ENCODE results near the gene PCDHB8. TPM values are rescaled to one million over a fixed set of nuclear protein-coding genes. Genes with fewer than 3 reads are reported as not detected.

PCDHB8 gene
- 0.29 to 0.41 TPM (median 0.32 TPM) in 5 replicates for total RNA-seq (2022; extraction: Qiagen RNA extraction)

GRCh38 chr5:141177577-141178191 is at the start of gene PCDHB8:
Gene PCDHB8 (plus strand): TSS chr5:141177790. CDS start chr5:141178035, 245 bp downstream.

DNA sequence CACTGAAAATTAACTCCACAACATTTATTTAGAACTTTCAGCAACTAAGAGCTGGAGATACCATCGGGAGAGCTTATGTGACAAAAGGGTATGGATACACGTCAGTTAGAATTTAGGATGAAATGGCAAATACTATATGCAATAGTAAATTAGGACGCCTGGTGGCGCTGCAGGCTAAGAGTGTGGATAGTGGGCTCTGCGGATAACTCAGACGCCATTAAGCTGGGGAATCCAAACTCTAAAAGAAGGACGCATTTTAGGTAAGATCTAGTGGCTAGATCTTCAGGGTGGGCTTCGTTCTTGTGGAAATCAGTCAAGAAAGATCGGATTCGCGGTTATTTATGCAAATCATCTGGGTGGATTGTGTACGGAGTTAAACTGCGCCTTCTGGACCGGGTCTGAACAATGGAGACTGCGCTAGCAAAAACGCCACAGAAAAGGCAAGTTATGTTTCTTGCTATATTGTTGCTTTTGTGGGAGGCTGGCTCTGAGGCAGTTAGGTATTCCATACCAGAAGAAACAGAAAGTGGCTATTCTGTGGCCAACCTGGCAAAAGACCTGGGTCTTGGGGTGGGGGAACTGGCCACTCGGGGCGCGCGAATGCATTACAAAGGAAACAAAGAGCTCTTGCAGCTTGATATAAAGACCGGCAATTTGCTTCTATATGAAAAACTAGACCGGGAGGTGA is 42.4 kb upstream of the PCDHB8 start, which contains the start of gene PCDHB5:
TSS of gene PCDHB5 (plus strand) at position 177 of the 688 bp plus-strand sequence. CDS start at position 406, 229 bp downstream.

GRCh38 chr5:141149812-141150211 is 27.8 kb upstream of the PCDHB8 start, which contains the start of gene PCDHB6:
Gene PCDHB6 (plus strand): TSS chr5:141150057. CDS start chr5:141150258, 201 bp downstream.

GRCh38 chr5:141172381-141173204 is 5.0 kb upstream of the PCDHB8 start, which contains the start of gene PCDHB7:
Gene PCDHB7 (plus strand): TSS chr5:141172644. CDS start chr5:141172836, 192 bp downstream.

GRCh38 chr5:141182248-141182647 is 4.7 kb downstream of the PCDHB8 start, which contains the start of gene PCDHB16:
Gene PCDHB16 (plus strand): TSS chr5:141182387. CDS start chr5:141182560, 173 bp downstream.

GRCh38 chr5:141186897-141187512 is 9.4 kb downstream of the PCDHB8 start, which contains the start of gene PCDHB9:
Gene PCDHB9 (plus strand): TSS chr5:141187161. CDS start chr5:141187319, 158 bp downstream.

GRCh38 chr5:141192110-141192725 is 14.6 kb downstream of the PCDHB8 start, which contains the start of gene PCDHB10:
Gene PCDHB10 (plus strand): TSS chr5:141192353. CDS start chr5:141192553, 200 bp downstream.

GRCh38 chr5:141199359-141200235 is 22.0 kb downstream of the PCDHB8 start, which contains the start of gene PCDHB11:
Gene PCDHB11 (plus strand): TSS chr5:141199627. CDS start chr5:141199775, 148 bp downstream.

DNA sequence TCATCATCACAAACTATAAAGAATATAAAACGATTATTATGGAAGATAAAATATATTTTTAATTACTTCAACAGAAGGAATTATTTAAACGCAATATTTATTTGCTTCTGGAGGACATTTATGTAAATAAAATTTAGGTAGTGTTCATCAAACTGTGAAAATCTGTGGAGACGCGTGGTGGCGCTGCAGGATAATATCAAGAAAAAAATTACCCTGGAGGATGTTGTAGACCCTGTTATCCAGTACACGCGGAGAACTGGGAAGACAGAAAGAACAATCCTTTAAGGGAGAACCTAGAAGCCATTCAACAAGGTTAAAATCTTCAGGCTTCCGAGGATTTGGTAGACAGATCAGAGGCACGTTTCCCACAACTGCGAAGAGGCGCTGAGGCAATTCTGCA is 30.9 kb downstream of the PCDHB8 start, which contains the start of gene PCDHB12:
TSS of gene PCDHB12 (plus strand) at position 242 of the 400 bp plus-strand sequence. CDS start 189 bp downstream, outside the sequence.

GRCh38 chr5:141213656-141214339 is 36.2 kb downstream of the PCDHB8 start, which contains the start of gene PCDHB13:
Gene PCDHB13 (plus strand): TSS chr5:141213919. CDS start chr5:141214124, 205 bp downstream.

DNA sequence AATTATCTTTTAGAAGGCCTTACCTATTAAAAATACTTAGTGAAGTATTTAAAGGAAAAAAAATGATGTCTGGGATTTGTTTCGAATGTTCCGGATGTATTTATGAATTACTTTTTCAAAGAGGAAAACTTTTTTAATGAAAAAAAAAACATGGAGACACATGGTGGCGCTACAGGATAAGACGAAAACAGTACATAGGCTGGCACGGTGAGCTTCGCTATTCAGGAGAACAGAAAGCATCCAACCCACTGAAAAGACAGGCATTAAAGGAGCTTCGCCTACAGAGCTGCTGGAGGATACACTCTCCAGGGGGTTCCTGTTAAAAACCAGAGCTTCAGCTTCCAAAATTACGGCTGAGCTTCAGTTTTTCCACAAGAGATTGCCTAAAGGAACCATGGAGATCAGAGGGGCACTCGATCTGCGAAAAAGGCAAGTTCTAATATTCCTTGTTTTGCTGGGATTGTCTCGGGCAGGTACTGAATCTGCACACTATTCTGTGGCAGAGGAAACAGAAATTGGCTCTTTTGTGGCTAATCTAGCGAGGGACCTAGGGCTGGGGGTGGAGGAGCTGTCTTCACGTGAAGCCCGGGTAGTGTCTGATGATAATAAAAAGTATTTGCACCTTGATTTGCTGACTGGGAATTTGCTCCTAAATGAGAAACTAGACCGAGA is 45.7 kb downstream of the PCDHB8 start, which contains the start of gene PCDHB14:
TSS of gene PCDHB14 (plus strand) at position 232 of the 672 bp plus-strand sequence. CDS start at position 395, 163 bp downstream.

Other genes starting within 250 kb of the PCDHB8 start
- 2.9 to 3.6 TPM (median 3.2 TPM) in 5 replicates for gene PCDHAC2, start 211.3 kb upstream of the PCDHB8 start, total RNA-seq (2022; extraction: Qiagen RNA extraction)
- gene PCDHB1, start 126.4 kb upstream of the PCDHB8 start, total RNA-seq (2022; extraction: Qiagen RNA extraction) = not detected in 5 replicates
- 3.1 to 6.7 TPM (median 3.8 TPM) in 5 replicates for gene PCDHB2, start 83.2 kb upstream of the PCDHB8 start, total RNA-seq (2022; extraction: Qiagen RNA extraction)
- 0.06 to 1.8 TPM (median 0.06 TPM) in 3 of 5 replicates, not detected in the others for gene PCDHB3, start 77.3 kb upstream of the PCDHB8 start, total RNA-seq (2022; extraction: Qiagen RNA extraction)
- gene PCDHB4, start 56.0 kb upstream of the PCDHB8 start, total RNA-seq (2022; extraction: Qiagen RNA extraction) = 0.06 to 0.12 TPM (median 0.07 TPM) in 4 of 5 replicates, not detected in the other
- gene PCDHB5, start 42.6 kb upstream of the PCDHB8 start, total RNA-seq (2022; extraction: Qiagen RNA extraction) = 1.2 to 1.8 TPM (median 1.6 TPM) in 5 replicates
- gene PCDHB6, start 27.7 kb upstream of the PCDHB8 start, total RNA-seq (2022; extraction: Qiagen RNA extraction) = 0.91 to 1.2 TPM (median 1.1 TPM) in 5 replicates
- gene PCDHB7, start 5.1 kb upstream of the PCDHB8 start, total RNA-seq (2022; extraction: Qiagen RNA extraction) = 0.03 TPM in 1 of 5 replicates, not detected in the others
- gene PCDHB16, start 4.6 kb downstream of the PCDHB8 start, total RNA-seq (2022; extraction: Qiagen RNA extraction) = 0.06 to 0.10 TPM (median 0.06 TPM) in 5 replicates
- gene PCDHB9, start 9.4 kb downstream of the PCDHB8 start, total RNA-seq (2022; extraction: Qiagen RNA extraction) = 0.02 to 0.09 TPM (median 0.06 TPM) in 4 of 5 replicates, not detected in the other
- 0.02 to 0.03 TPM in 2 of 5 replicates, not detected in the others for gene PCDHB10, start 14.6 kb downstream of the PCDHB8 start, total RNA-seq (2022; extraction: Qiagen RNA extraction)
- gene PCDHB11, start 21.8 kb downstream of the PCDHB8 start, total RNA-seq (2022; extraction: Qiagen RNA extraction) = 0.05 to 0.11 TPM (median 0.07 TPM) in 5 replicates
- gene PCDHB12, start 30.9 kb downstream of the PCDHB8 start, total RNA-seq (2022; extraction: Qiagen RNA extraction) = 0.03 to 0.04 TPM in 2 of 5 replicates, not detected in the others
- gene PCDHB13, start 36.1 kb downstream of the PCDHB8 start, total RNA-seq (2022; extraction: Qiagen RNA extraction) = 0.03 to 0.10 TPM (median 0.05 TPM) in 5 replicates
- 0.05 to 0.16 TPM (median 0.07 TPM) in 5 replicates for gene PCDHB14, start 45.6 kb downstream of the PCDHB8 start, total RNA-seq (2022; extraction: Qiagen RNA extraction)
- 0.02 to 0.07 TPM (median 0.06 TPM) in 3 of 5 replicates, not detected in the others for gene PCDHB15, start 67.6 kb downstream of the PCDHB8 start, total RNA-seq (2022; extraction: Qiagen RNA extraction)
- gene SLC25A2, start 126.3 kb downstream of the PCDHB8 start, total RNA-seq (2022; extraction: Qiagen RNA extraction) = 0.05 TPM in 1 of 5 replicates, not detected in the others
- 61.5 to 85.8 TPM (median 70.6 TPM) in 5 replicates for gene TAF7, start 143.0 kb downstream of the PCDHB8 start, total RNA-seq (2022; extraction: Qiagen RNA extraction)
- gene PCDHGA1, start 152.7 kb downstream of the PCDHB8 start, total RNA-seq (2022; extraction: Qiagen RNA extraction) = 0.30 to 0.39 TPM (median 0.37 TPM) in 5 replicates
- gene PCDHGA2, start 161.0 kb downstream of the PCDHB8 start, total RNA-seq (2022; extraction: Qiagen RNA extraction) = 0.55 to 0.78 TPM (median 0.63 TPM) in 5 replicates
- 0.04 to 0.07 TPM in 2 of 5 replicates, not detected in the others for gene PCDHGA3, start 166.0 kb downstream of the PCDHB8 start, total RNA-seq (2022; extraction: Qiagen RNA extraction)
- gene PCDHGB1, start 172.3 kb downstream of the PCDHB8 start, total RNA-seq (2022; extraction: Qiagen RNA extraction) = 1.3 to 2.0 TPM (median 1.8 TPM) in 5 replicates
- gene PCDHGA4, start 177.2 kb downstream of the PCDHB8 start, total RNA-seq (2022; extraction: Qiagen RNA extraction) = 0.07 to 0.17 TPM (median 0.16 TPM) in 5 replicates
- gene PCDHGB2, start 182.2 kb downstream of the PCDHB8 start, total RNA-seq (2022; extraction: Qiagen RNA extraction) = 0.06 to 0.12 TPM (median 0.08 TPM) in 5 replicates
- 0.07 to 0.24 TPM (median 0.15 TPM) in 5 replicates for gene PCDHGA5, start 186.4 kb downstream of the PCDHB8 start, total RNA-seq (2022; extraction: Qiagen RNA extraction)
- 0.17 to 0.33 TPM (median 0.24 TPM) in 5 replicates for gene PCDHGB3, start 192.5 kb downstream of the PCDHB8 start, total RNA-seq (2022; extraction: Qiagen RNA extraction)
- 0.13 to 0.27 TPM (median 0.22 TPM) in 5 replicates for gene PCDHGA6, start 196.1 kb downstream of the PCDHB8 start, total RNA-seq (2022; extraction: Qiagen RNA extraction)
- 0.82 to 1.0 TPM (median 0.97 TPM) in 5 replicates for gene PCDHGA7, start 205.0 kb downstream of the PCDHB8 start, total RNA-seq (2022; extraction: Qiagen RNA extraction)
- 0.70 to 1.0 TPM (median 0.98 TPM) in 5 replicates for gene PCDHGB4, start 209.9 kb downstream of the PCDHB8 start, total RNA-seq (2022; extraction: Qiagen RNA extraction)
- 0.02 to 0.08 TPM (median 0.03 TPM) in 5 replicates for gene PCDHGA8, start 214.8 kb downstream of the PCDHB8 start, total RNA-seq (2022; extraction: Qiagen RNA extraction)
- 2.1 to 2.6 TPM (median 2.4 TPM) in 5 replicates for gene PCDHGB5, start 220.2 kb downstream of the PCDHB8 start, total RNA-seq (2022; extraction: Qiagen RNA extraction)
- 0.02 to 0.09 TPM (median 0.05 TPM) in 4 of 5 replicates, not detected in the other for gene PCDHGA9, start 225.0 kb downstream of the PCDHB8 start, total RNA-seq (2022; extraction: Qiagen RNA extraction)
- gene PCDHGB6, start 230.2 kb downstream of the PCDHB8 start, total RNA-seq (2022; extraction: Qiagen RNA extraction) = 0.03 to 0.14 TPM (median 0.09 TPM) in 5 replicates
- 0.01 to 0.02 TPM (median 0.02 TPM) in 3 of 5 replicates, not detected in the others for gene PCDHGA10, start 235.2 kb downstream of the PCDHB8 start, total RNA-seq (2022; extraction: Qiagen RNA extraction)
- gene PCDHGB7, start 239.9 kb downstream of the PCDHB8 start, total RNA-seq (2022; extraction: Qiagen RNA extraction) = 0.03 to 0.08 TPM (median 0.06 TPM) in 4 of 5 replicates, not detected in the other
- gene PCDHGA11, start 243.3 kb downstream of the PCDHB8 start, total RNA-seq (2022; extraction: Qiagen RNA extraction) = 0.02 to 0.03 TPM (median 0.02 TPM) in 4 of 5 replicates, not detected in the other